SK-N-SH (cell line): ENCODE results near the gene GLI2. TPM values are rescaled to one million over a fixed set of nuclear protein-coding genes. Genes with fewer than 3 reads are reported as not detected.

Source experiments
- CTCF ChIA-PET: fragments of 300-600, 350-600 bp; formaldehyde crosslinking; extraction: SDS; loops from one replicate; lab custom pipeline; 2021; lab: Yijun Ruan, JAX
- POLR2A ChIA-PET: fragments of 350-600 bp; sonication (Branson Sonifier 250); formaldehyde crosslinking; extraction: SDS; loops from one replicate; lab custom pipeline; 2020; ENCODE audit warnings: antibody characterized with exemption, inconsistent platforms; lab: Yijun Ruan, JAX
- DNase-seq: peaks from one replicate; pipeline ENCODE4 v3.0.0; 2012
- H2AFZ ChIP-seq: fragments of 200-600 bp; sonication (generic); 2 replicates; pipeline ENCODE4 v1.8.1; 2016; ENCODE audit warnings: antibody characterized with exemption, mild to moderate bottlenecking, low read depth
- H3F3A ChIP-seq: fragments of 200-600 bp; sonication (generic); replicated peaks from 2 replicates; pipeline ENCODE3; 2016; ENCODE audit warnings: antibody characterized with exemption, mild to moderate bottlenecking; ENCODE audit not compliant: insufficient read depth
- H3K27ac ChIP-seq, 2 experiments: fragments of 200-500 bp in 1 of 2; fragments of 200-600 bp in 1 of 2; sonication (Bioruptor generic) in 1 of 2; sonication (generic), shearing (Covaris generic) in 1 of 2; 2 replicates each; pipeline versions ENCODE4 v1.5.1 to v1.6.1; 2014 to 2016; ENCODE audit warnings: low read depth in 2 of 2, inconsistent platforms in 1 of 2, low read length in 1 of 2, mild to moderate bottlenecking in 1 of 2, mixed read lengths in 1 of 2
- H3K27me3 ChIP-seq: fragments of 200-600 bp; sonication (generic), shearing (Covaris generic); 2 replicates; pipeline ENCODE4 v1.6.1; 2016; ENCODE audit warnings: mixed run types; ENCODE audit not compliant: insufficient read depth
- H3K36me3 ChIP-seq, 2 experiments: fragments of 200-500 bp in 1 of 2; fragments of 200-600 bp in 1 of 2; sonication (Bioruptor generic) in 1 of 2; sonication (generic) in 1 of 2; replicated peaks in 1 of 2; 2 replicates each; pipeline versions ENCODE3 to v1.5.1; 2014 to 2016; ENCODE audit warnings: low read length in 1 of 2, mild to moderate bottlenecking in 1 of 2; ENCODE audit not compliant: insufficient read depth in 2 of 2, control insufficient read depth in 1 of 2
- H3K4me1 ChIP-seq, 2 experiments: fragments of 200-500 bp in 1 of 2; fragments of 200-600 bp in 1 of 2; sonication (Bioruptor generic) in 1 of 2; sonication (generic), shearing (Covaris generic) in 1 of 2; 2 replicates each; pipeline versions ENCODE4 v1.5.1 to v1.6.1; 2014 to 2016; ENCODE audit warnings: low read depth in 1 of 2, low read length in 1 of 2, mixed run types in 1 of 2; ENCODE audit not compliant: insufficient read depth in 2 of 2, control insufficient read depth in 1 of 2
- H3K4me2 ChIP-seq: fragments of 200-600 bp; sonication (generic), shearing (Covaris generic); 2 replicates; pipeline ENCODE4 v1.6.1; 2017; ENCODE audit warnings: mixed run types
- H3K4me3 ChIP-seq, 2 experiments: fragments of 200-500 bp in 1 of 2; fragments of 200-600 bp in 1 of 2; sonication (Bioruptor generic) in 1 of 2; sonication (generic), shearing (Covaris generic) in 1 of 2; 2 replicates each; pipeline versions ENCODE4 v1.5.1 to v1.8.1; 2014 to 2016; ENCODE audit warnings: low read depth in 2 of 2, inconsistent platforms in 1 of 2, low read length in 1 of 2, mild to moderate bottlenecking in 1 of 2, mixed read lengths in 1 of 2, moderate library complexity in 1 of 2
- H3K79me2 ChIP-seq: fragments of 200-600 bp; sonication (generic); 2 replicates; pipeline ENCODE4 v1.8.1; 2017; ENCODE audit warnings: mild to moderate bottlenecking; ENCODE audit not compliant: insufficient read depth
- H3K9ac ChIP-seq: fragments of 200-600 bp; sonication (generic); 2 replicates; pipeline ENCODE4 v1.6.1; 2017; ENCODE audit warnings: mixed run types
- H3K9me2 ChIP-seq: fragments of 200-600 bp; sonication (generic); 2 replicates; pipeline ENCODE4 v1.6.1; 2017; ENCODE audit warnings: mixed run types
- H3K9me3 ChIP-seq: fragments of 200-600 bp; sonication (generic); 2 replicates; pipeline ENCODE4 v1.6.1; 2017; ENCODE audit warnings: mixed run types, mild to moderate bottlenecking, moderate library complexity
- H4K20me1 ChIP-seq: fragments of 200-600 bp; sonication (generic); 2 replicates; pipeline ENCODE4 v1.6.1; 2017; ENCODE audit warnings: mild to moderate bottlenecking, mixed run types; ENCODE audit not compliant: insufficient read depth
- EP300 ChIP-seq, 2 experiments: IDR thresholded peaks; 2 replicates each; pipeline versions ENCODE4 v1.4.0 to v1.6.1; 2012; ENCODE audit warnings: borderline replicate concordance in 1 of 2, low read depth in 1 of 2, low read length in 1 of 2
- EZH2phosphoT487 ChIP-seq: fragments of 200-600 bp; sonication (generic); IDR thresholded peaks from 2 replicates; pipeline ENCODE4 v1.6.1; 2017; ENCODE audit warnings: low read depth, mixed run types, mild to moderate bottlenecking, antibody characterized with exemption, moderate library complexity, borderline replicate concordance
- FOXJ3 ChIP-seq: sonication (generic); formaldehyde crosslinking; IDR thresholded peaks from 2 replicates; pipeline ENCODE4 v1.5.1; 2020; ENCODE audit warnings: mild to moderate bottlenecking, missing genetic modification reagents
- JUND ChIP-seq: IDR thresholded peaks from 2 replicates; pipeline ENCODE4 v1.4.0; 2012
- RAD21 ChIP-seq: IDR thresholded peaks from 2 replicates; pipeline ENCODE4 v1.6.1; 2012; ENCODE audit warnings: mild to moderate bottlenecking, low read length
- REST ChIP-seq: IDR thresholded peaks from 2 replicates; pipeline ENCODE4 v1.6.1; 2012; ENCODE audit warnings: mild to moderate bottlenecking, low read depth, low read length, moderate library complexity
- RFX5 ChIP-seq: IDR thresholded peaks from 2 replicates; pipeline ENCODE4 v1.6.1; 2012; ENCODE audit warnings: mild to moderate bottlenecking, improper control_type of control experiment, low read length
- RXRA ChIP-seq: IDR thresholded peaks from 2 replicates; pipeline ENCODE4 v1.4.0; 2012; ENCODE audit warnings: low read depth, mild to moderate bottlenecking, borderline replicate concordance
- SIN3A ChIP-seq: IDR thresholded peaks from 2 replicates; pipeline ENCODE4 v1.6.1; 2012; ENCODE audit warnings: low read depth, mild to moderate bottlenecking, low read length, moderate library complexity, borderline replicate concordance
- TCF12 ChIP-seq: IDR thresholded peaks from 2 replicates; pipeline ENCODE4 v1.4.0; 2012
- USF2 ChIP-seq: fragments of 150-350 bp; IDR thresholded peaks from 2 replicates; pipeline ENCODE4 v1.6.1; 2017; ENCODE audit warnings: antibody characterized with exemption, low read length, low read depth, borderline replicate concordance
- WGBS: methylation state at CpG from one replicate; pipeline ENCODE4 v1.1.6; 2017; ENCODE audit warnings: low lambda C conversion rate; 5-methylcytosine and 5-hydroxymethylcytosine counted together
- polyA plus RNA-seq, 3 experiments: library from polyadenylated mRNA; depleted of rRNA; stranded (reverse); fragments of >200 nt; gene quantifications; 2 replicates each; pipeline ENCODE4 v1.2.3, GENCODE V29; 2012
- TF ChIP-seq, protein P1 (sequence below): IDR thresholded peaks from 2 replicates; pipeline ENCODE4 v1.4.0; 2012; ENCODE audit warnings: low read depth, borderline replicate concordance
- TF ChIP-seq, protein P2 (sequence below): fragments of 150-350 bp; IDR thresholded peaks from 2 replicates; pipeline ENCODE4 v1.6.1; 2016; ENCODE audit warnings: mild to moderate bottlenecking, low read depth, low read length

GLI2 gene
- polyA plus RNA-seq, 1 of the 3 experiments (the other 2 are of a cell fraction) = 3.4 TPM

DNA sequence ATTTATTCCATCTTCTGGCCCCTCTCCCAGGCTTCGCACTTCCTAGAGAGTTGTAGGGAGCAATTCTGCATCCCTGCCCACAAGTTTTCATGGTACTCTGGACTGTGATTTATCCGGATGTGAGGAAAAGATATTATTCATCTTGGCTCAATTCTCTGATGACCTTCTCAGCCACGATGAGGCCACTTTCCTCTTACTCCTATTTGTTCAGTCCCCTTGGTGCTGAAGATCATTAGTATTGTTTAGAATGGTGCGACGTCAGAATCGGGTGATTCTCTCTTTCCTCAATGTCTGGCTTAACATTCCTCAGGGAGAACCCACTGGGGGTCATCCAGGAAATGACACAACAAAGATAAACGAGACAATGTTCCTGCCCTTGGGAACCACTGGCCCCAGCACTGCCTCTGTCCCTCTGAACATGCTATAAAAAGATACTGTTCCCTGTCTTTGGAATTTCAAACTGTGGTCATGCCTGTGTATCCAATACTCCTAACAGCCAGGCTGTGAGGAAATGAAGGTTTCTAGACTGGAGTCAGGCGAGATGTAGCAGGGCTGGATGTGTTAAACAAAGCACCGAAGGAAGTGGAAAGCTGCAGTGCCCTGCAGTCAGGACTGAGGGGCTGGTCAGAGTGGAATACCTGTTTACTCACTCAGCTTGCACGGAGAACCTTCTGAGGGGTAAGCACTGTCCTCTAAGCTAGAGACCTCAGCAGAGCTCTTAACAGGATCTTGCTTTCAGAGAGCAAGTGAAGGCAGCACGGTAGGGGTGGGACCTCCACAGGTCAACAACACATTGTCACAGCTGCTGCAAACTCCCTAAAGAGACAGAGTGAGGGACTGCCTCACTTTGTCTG lies 12.9 kb upstream of the GLI2 start:
- Histone ChIP-seq H3K9me3 (no peaks in the 10 kb centered on the region), H4K20me1 (no peaks in the 10 kb centered on the region), H2AFZ (peak overlapping the region; percentile 69; the same call in 1 of the 2 replicates), H3K27ac (peak overlapping the region in 1 of 2 experiments; percentile 79; a peak in 2 of 4 replicates), H3K36me3 (no peaks in the 10 kb centered on the region), H3K4me3 (peak overlapping the region in 1 of 2 experiments; percentile 3; a peak in 1 of 4 replicates), H3K9me2 (no peaks in the 10 kb centered on the region; the same call in 1 of the 2 replicates), H3K9ac (peak overlapping the region; percentile 53; the same call in 1 of the 2 replicates), H3K79me2 (no peaks in the 10 kb centered on the region), H3K4me1 (peaks cover 12 to 24% of the 10 kb centered on the region in 2 experiments; a peak in 2 of 4 replicates), H3F3A (peaks cover 20% of the 10 kb centered on the region), H3K27me3 (no peaks in the 10 kb centered on the region), H3K4me2 (peak overlapping the region; percentile 56)
- TF ChIP-seq EZH2phosphoT487 (no peak), RXRA (no peak), REST (no peak), EP300 (IDR thresholded peaks at IDR 0.05; ENCODE audit: borderline replicate concordance in 1 of 2, low read depth in 1 of 2, low read length in 1 of 2) (no peak), RFX5 (no peak)
- no peak for DNase-seq
- WGBS = 53% methylated on average over 11 of the region's 11 CpGs
- ChIA-PET POLR2A (no interaction called here), CTCF (interaction anchor here (0.7 to 4.3 kb wide), 5 partner anchors 10 to 27 kb away, joined by 3 to 25 read pairs (median 4); partner anchors contain the start of gene GLI2)

DNA sequence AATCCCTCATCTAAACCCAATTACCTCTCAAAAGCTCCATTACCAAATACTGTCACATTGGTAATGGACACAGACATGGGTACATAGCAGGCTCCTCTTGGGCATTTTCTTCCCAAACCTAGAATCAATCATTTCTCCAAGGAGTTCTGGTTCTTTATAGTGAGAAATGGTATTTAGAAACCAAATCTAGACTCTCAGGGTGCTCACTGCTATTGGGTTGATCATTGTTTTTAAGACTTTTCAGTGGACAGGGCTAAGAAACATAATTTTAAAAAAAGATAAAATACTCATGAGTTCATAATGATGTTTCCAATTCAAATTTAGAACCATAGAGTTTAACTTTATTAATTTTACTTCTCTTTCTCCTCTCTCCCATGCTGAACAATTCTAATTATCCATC lies 9.4 kb upstream of the GLI2 start:
- Histone ChIP-seq H3K9me3 (no peaks in the 10 kb centered on the region), H3K79me2 (no peaks in the 10 kb centered on the region), H2AFZ (no peak overlapping the region), H3K4me1 (peaks cover 6 to 15% of the 10 kb centered on the region in 2 experiments; a peak in 3 of 4 replicates), H3K4me3 (no peak overlapping the region), H3K36me3 (no peaks in the 10 kb centered on the region), H3K4me2 (no peak overlapping the region), H3K27ac (no peak overlapping the region), H3F3A (peaks cover 30% of the 10 kb centered on the region), H3K9me2 (no peaks in the 10 kb centered on the region; the same call in 1 of the 2 replicates), H4K20me1 (no peaks in the 10 kb centered on the region), H3K27me3 (no peaks in the 10 kb centered on the region), H3K9ac (no peak overlapping the region)
- CTCF ChIA-PET = interaction anchor here (0.8 to 1.4 kb wide), 3 partner anchors 9 to 26 kb away, joined by 3 to 4 read pairs (median 4); partner anchors contain the start of gene GLI2
- POLR2A ChIA-PET = no interaction called here
- DNase-seq = no peak
- TF ChIP-seq, protein P1, sequence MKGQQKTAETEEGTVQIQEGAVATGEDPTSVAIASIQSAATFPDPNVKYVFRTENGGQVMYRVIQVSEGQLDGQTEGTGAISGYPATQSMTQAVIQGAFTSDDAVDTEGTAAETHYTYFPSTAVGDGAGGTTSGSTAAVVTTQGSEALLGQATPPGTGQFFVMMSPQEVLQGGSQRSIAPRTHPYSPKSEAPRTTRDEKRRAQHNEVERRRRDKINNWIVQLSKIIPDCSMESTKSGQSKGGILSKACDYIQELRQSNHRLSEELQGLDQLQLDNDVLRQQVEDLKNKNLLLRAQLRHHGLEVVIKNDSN = no peak
- no peak for TF ChIP-seq EZH2phosphoT487
- TF ChIP-seq REST = no peak
- no peak for TF ChIP-seq USF2
- no peak for TF ChIP-seq JUND
- TF ChIP-seq, protein P2, sequence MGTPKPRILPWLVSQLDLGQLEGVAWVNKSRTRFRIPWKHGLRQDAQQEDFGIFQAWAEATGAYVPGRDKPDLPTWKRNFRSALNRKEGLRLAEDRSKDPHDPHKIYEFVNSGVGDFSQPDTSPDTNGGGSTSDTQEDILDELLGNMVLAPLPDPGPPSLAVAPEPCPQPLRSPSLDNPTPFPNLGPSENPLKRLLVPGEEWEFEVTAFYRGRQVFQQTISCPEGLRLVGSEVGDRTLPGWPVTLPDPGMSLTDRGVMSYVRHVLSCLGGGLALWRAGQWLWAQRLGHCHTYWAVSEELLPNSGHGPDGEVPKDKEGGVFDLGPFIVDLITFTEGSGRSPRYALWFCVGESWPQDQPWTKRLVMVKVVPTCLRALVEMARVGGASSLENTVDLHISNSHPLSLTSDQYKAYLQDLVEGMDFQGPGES = no peak
- TF ChIP-seq RAD21 = no peak
- no peak for TF ChIP-seq SIN3A
- TF ChIP-seq TCF12 = no peak
- no peak for TF ChIP-seq FOXJ3 (CRISPR knock-in tag)
